HG03280 (cell line): Measurements from ENCODE around the gene WDFY4.

Source experiments
- ATAC-seq: cut with Tn5 transposase; IDR thresholded peaks from one replicate; pipeline ENCODE4 v1.9.1; 2021; ENCODE audit warnings: mild to moderate bottlenecking, moderate library complexity; ENCODE audit not compliant: unreplicated experiment

The WDFY4 gene

GRCh38 chr10:49001402-49001801 is 316.7 kb downstream of the WDFY4 start:
- ATAC-seq, result no peak

DNA sequence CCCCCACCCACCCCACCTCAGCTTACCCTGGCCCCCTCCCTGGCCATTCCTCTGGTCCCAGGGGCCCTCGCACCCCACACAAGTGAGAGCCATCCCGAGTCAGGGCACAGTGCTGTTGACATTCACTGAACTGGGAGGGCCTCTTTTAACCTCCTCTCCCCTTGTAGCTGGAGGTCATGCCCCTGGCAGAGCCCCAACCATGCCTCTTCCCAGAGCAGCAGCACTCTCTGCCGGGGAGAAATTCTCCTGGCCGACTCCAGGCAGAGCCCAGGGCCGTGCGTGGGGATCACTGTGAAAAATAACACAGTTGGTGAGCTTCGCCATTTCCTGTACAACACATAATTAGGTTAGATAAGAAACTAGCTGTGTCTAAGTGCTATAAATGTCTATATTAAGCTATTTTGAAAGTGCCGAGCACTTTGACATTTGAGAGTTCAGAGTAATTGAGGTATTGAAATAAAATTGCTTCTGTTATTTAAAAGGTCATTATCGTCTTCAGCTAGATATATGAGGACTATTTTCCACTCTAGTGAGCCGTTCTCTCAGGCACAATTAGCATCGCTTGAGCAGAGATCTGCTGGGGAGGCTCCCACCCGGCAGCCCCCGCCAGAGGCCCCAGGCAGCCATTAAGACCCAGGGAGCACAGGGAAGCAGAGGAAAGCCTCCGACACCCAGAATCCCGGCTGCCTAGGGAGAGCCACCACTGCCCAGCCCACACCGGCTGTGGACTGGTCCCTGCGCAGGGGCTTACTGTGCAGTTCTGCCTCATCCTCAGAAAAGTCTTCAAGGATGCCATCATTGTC is 317.4 kb downstream of the WDFY4 start:
- no peak for ATAC-seq

GRCh38 chr10:49005270-49005669 is 320.6 kb downstream of the WDFY4 start:
- ATAC-seq, result no peak

DNA sequence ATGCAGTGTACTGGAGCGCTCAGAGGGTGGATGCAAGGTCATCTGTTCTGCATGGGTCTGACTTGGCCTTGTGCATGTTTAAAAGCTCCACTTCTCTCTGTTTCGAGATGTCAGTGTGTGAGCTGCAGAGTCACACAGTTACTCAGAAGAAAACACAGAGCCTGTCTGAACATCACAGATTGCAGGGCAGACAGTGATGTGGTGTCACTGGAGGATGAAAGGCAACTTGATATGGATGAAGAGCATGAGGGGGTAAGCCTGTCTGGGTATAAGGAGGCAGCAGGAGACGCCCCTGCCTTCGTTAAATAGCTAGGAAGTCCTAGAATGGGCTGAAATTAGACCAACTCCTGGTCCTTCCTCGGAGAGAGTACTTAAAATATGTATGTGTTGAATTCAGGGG is 322.5 kb downstream of the WDFY4 start:
- ATAC-seq, result no peak

- no peak for ATAC-seq
Measured at GRCh38 chr10:49008091-49008490, 323.4 kb downstream of the WDFY4 start.

DNA sequence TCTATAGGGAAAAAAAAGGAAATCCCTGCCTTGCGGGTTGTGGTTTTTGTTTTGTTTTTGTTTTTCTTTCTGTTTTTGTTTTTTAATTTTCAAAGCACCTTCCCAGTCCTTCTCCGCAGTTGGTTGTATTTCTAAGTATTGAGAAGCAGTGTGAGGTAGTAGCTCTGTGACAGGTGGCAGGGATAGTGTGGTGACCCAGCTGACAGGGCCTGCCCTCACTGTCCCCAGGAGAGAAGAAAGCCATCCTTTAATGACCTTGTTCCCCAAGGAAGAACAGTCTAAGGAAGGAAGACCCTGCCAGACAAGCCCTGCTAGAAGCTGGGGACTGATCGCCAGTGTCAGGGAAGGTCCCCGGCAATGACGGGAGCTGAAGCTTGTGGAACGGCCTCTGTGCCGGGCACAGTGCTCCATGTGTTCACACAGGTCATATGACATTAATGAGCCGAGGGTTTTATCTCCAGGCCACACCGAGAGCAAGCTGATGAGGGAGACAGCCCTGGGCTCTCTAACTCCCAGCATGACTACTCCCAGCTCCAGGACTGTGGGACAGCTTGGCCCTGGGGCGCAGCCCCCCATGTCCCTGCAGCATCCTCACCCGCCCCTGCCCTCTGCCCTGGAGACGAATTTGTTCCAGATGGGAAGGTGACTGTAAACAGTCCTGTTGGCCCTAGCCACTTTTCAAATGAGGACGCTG is 324.0 kb downstream of the WDFY4 start:
- ATAC-seq, result no peak

DNA sequence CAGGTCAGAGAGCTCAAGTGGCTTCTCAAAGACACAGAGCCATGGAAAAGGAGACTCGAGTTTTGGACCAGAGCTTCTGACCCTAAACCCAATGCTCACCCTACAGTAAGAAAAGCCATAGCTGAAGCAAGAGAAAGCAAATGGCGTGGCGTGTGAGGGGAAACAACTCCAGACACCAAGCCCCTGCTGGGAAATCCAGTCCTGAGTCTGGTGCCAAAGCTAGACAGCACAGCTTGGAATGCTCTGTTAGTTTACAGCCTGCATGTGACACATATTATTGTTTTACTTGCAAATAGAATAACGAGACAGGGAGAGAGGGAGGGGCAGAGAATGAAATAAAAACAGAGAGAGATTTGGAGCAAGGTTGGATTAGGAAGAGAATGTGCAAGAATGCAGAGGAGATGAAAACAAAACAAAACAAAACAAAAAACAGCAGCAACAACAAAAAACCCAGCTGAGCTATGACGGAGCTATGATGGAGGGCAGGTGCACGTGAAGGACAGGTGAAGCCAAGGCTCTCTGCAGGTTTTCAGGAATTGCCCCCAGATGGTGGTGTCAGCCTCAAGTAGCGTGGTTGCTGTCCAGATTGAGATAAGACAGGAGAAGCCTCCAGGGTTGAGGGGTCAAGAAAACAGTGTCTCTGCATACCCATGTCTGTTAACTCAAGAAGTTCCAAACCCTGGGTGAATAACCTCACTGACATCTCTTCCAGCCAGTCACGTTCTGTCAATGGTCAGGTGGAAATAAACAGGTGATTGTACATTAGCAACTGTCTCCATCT is 324.7 kb downstream of the WDFY4 start:
- no peak for ATAC-seq

DNA sequence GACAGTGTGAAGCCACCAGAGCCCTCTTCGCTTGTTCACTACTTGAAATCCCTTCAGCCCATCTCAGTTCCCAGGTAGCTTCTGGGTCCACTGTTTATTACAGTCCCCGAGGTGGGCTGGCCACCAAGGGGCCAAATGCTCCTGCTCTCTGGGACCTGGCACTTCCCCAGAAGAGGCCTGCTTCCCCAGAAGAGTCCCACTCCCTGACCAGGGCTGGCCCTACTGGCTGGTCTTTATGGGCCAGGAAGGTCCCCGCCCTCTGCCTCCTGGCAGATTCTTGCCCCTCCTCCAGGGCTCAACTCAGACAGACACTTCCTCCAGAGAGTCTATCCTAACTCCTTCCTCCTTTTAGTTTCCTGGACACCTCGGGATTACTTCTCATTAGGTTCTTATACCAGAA is 325.6 kb downstream of the WDFY4 start:
- ATAC-seq, result no peak

GRCh38 chr10:49010865-49011264 is 326.2 kb downstream of the WDFY4 start:
- no peak for ATAC-seq

DNA sequence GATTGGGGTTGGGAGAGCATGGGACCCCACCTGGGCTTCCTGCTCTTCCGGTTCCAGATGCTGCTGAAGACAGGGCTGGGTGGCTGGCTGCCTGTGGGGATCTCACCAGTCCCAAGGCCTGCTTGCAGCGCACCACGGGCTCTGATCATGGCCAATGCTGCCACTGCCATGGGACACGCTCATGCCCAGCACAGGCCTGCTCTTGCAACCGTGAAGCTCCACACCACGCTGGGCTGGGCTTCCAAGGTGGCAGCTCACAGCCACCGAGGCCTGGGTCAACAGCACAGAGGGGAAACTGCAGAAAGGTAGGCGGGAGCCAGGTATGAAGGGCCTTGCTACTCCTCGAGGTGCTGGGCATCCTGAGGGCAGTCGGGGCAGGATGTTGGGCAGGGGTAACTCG is 327.1 kb downstream of the WDFY4 start:
- ATAC-seq, result no peak

DNA sequence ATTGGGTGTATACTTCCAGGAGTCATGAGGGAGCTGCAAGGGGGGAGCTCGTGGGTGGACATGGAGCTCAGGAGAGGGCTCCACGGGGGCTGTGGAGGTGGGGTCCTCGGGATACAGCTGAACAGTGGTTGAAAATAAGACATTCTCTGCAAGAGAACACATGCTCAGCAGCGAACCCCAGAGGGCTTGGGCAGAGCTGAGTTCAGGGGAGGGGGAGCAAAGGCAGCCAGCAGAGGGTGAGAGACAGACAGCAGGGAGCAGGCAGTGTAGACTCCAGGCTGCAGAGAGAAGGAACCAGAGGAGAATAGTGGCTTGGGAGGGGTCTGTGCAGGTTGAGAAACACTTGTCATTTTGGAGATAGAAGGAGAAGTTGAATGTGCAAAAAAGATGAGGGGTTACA is 327.9 kb downstream of the WDFY4 start:
- ATAC-seq, result no peak

DNA sequence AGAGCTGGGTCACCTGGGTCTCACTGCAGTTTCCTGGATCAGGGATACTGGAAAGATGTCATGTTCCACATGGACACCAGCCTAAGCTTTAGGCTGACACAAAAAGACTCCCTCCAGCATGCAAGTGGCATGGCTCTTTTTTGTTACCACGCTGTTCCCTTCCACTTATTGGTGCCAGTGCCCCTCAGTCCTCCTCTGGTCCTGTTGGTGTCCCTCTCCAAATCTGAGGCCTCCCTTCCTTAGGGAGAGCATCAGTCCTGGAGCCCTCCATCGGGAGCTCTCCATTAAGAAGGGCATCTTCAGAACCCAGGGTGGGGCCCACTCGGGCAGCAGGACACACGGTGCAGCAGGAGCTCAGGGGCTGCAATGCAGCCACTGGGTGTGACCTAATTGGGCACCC is 331.0 kb downstream of the WDFY4 start:
- ATAC-seq, result no peak

DNA sequence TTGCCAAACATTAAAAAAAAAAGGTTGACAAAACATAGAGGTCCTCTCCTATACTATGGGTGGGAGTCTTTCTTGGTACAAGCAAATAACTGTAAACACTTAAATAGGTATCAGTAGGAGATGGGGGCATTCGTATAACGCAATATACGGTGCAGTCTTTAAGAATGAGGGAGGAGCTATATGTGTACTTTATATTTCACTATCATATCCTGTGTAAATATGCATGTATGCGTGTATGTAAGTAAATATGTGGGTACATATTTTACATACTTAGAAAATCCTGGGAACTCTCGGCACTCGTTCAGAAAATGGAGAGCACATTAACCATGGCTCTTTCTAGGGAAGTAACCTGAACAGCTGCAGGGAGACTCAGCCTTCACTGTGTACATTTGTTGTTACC is 337.0 kb downstream of the WDFY4 start:
- no peak for ATAC-seq

GRCh38 chr10:49023071-49023470 is 338.4 kb downstream of the WDFY4 start:
- no peak for ATAC-seq

DNA sequence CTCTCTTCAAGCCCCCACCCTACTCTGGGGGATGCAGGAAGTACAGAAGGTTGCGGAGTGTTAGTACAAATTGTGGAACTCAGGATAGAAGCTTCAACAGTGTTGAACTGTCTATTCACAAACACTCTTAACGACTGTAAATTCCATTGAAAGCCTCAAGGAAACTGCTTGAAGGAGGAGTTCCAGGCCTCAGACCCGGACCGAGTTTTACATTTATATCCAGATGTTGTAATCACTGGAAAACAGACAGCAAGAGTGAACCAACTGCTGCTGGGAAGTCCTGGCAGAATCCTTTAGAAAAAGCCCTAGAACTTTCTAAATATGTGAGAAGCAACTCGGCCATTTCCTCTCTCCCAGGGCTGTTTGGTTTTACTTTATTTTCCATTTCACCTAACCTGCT is 339.1 kb downstream of the WDFY4 start:
- ATAC-seq, result no peak

DNA sequence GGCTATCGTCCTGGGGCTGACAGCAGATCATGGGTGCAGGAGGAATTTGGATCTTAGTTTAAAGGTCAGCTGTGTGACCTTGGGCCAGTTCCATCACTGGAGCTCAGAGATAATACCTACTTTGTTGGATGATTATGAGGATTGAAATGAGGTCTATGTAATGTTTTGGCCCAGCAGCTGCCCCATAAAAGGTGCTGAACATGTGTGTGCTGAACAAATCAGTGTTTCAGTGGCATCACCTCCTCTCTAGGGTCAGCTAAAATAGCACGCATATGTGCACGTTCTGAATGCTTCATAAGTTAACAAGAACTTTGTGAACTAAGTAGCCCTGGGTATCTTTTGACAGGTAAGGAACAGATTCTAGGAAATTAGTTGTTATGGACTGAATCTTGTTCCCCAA is 339.8 kb downstream of the WDFY4 start:
- no peak for ATAC-seq

- no peak for ATAC-seq
Measured at GRCh38 chr10:49025347-49025983, 340.8 kb downstream of the WDFY4 start.

GRCh38 chr10:49028639-49029038 is 344.0 kb downstream of the WDFY4 start:
- no peak for ATAC-seq

DNA sequence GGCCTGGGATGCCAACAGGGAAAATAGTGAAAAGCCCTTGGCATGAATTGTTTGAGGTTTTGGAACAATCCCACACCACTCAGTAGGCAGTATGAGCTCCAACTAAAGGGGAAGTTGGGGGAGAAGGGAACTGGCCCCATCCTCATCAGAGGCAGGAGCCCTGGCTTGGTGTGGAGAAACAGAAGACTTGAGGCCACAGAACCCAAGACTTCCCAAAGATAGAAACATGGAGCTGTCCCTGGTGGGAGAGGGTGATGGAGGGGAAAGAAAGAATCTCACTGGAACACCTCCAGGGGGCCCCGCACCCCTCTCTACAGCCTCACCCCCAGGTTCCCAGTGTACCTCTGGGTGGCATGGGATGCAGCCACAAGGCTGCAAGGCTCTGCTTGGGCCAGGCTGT is 345.0 kb downstream of the WDFY4 start:
- no peak for ATAC-seq
